Measurements from ENCODE around the gene ABCB8.

The ABCB8 gene

GRCh38 chr7:151031011-151031410 is 2.8 kb downstream of the ABCB8 start:
- ChIA-PET POLR2A (ENCODE audit: low non-redundant PET) (interaction anchor here (0.8 kb wide), 1 partner anchor 9 kb away, joined by 6 read pairs; no protein-coding TSS in a partner anchor), CTCF (no interaction called here)
- no peak for DNase-seq (ENCODE audit: low spot score)
- TF ChIP-seq CTCF (conservative IDR thresholded peaks at IDR 0.05; ENCODE audit: low read depth), result no peak
- no peak overlapping the region for H3K27ac ChIP-seq

- no peak for TF ChIP-seq CTCF (conservative IDR thresholded peaks at IDR 0.05; ENCODE audit: low read depth)
- ChIA-PET CTCF (interaction anchor here (2.0 kb wide), 1 partner anchor 78 kb away, joined by 8 read pairs; no protein-coding TSS in a partner anchor), POLR2A (ENCODE audit: low non-redundant PET) (no interaction called here)
- H3K27ac ChIP-seq, result peak overlapping the region; percentile 36
- no peak for DNase-seq (ENCODE audit: low spot score)
Observed at GRCh38 chr7:151032936-151033863, 5.0 kb downstream of the ABCB8 start.

GRCh38 chr7:151033864-151034249 is 5.6 kb downstream of the ABCB8 start:
- peak overlapping the region; percentile 36; the same call in 1 of the 2 replicates for H3K27ac ChIP-seq
- no peak for DNase-seq (ENCODE audit: low spot score)
- ChIA-PET POLR2A (ENCODE audit: low non-redundant PET) (no interaction called here), CTCF (no interaction called here)
- TF ChIP-seq CTCF (conservative IDR thresholded peaks at IDR 0.05; ENCODE audit: low read depth), result no peak

- ChIA-PET CTCF (no interaction called here), POLR2A (ENCODE audit: low non-redundant PET) (no interaction called here)
- TF ChIP-seq CTCF (conservative IDR thresholded peaks at IDR 0.05; ENCODE audit: low read depth), result no peak
- DNase-seq (ENCODE audit: low spot score), result no peak
- H3K27ac ChIP-seq, result peak overlapping the region; percentile 91; the same call in 1 of the 2 replicates
Observed at GRCh38 chr7:151034312-151035025, 6.2 kb downstream of the ABCB8 start.

GRCh38 chr7:151035026-151035717 is 6.9 kb downstream of the ABCB8 start:
- POLR2A ChIA-PET (ENCODE audit: low non-redundant PET), result no interaction called here
- peak overlapping the region; percentile 91; the same call in 1 of the 2 replicates for H3K27ac ChIP-seq
- no peak for TF ChIP-seq CTCF (conservative IDR thresholded peaks at IDR 0.05; ENCODE audit: low read depth)
- no peak for DNase-seq (ENCODE audit: low spot score)
- CTCF ChIA-PET, result no interaction called here

- no peak for TF ChIP-seq CTCF (conservative IDR thresholded peaks at IDR 0.05; ENCODE audit: low read depth)
- CTCF ChIA-PET, result no interaction called here
- H3K27ac ChIP-seq, result peak overlapping the region; percentile 91
- no peak for DNase-seq (ENCODE audit: low spot score)
- POLR2A ChIA-PET (ENCODE audit: low non-redundant PET), result no interaction called here
Observed at GRCh38 chr7:151035902-151036301, 7.7 kb downstream of the ABCB8 start.
